MM.1S (cell line): ENCODE data around the gene FLYWCH1.

Experiments used
- DNase-seq: peaks from one replicate; pipeline ENCODE4 v3.0.0-alpha.2; 2015
- H2AFZ ChIP-seq: fragments of 300-600 bp; sonication (generic); 2 replicates; pipeline ENCODE4 v1.6.0; 2016; ENCODE audit warnings: antibody characterized with exemption, low read length
- H3F3A ChIP-seq: fragments of 300-600 bp; sonication (generic); 2 replicates; pipeline ENCODE4 v1.6.1; 2016; ENCODE audit warnings: mild to moderate bottlenecking, antibody characterized with exemption, low read length, moderate library complexity, mixed read lengths; ENCODE audit not compliant: insufficient read depth
- H3K27ac ChIP-seq: fragments of 300-600 bp; sonication (generic); 2 replicates; pipeline ENCODE4 v1.5.1; 2016; ENCODE audit warnings: mild to moderate bottlenecking, low read length
- H3K27me3 ChIP-seq: fragments of 300-600 bp; sonication (generic); replicated peaks from 2 replicates; pipeline ENCODE4 v1.6.0; 2016; ENCODE audit warnings: low read length; ENCODE audit not compliant: insufficient read depth
- H3K36me3 ChIP-seq: fragments of 300-600 bp; sonication (generic); replicated peaks from 2 replicates; pipeline ENCODE4 v1.6.1; 2016; ENCODE audit warnings: mild to moderate bottlenecking, low read length, mixed read lengths; ENCODE audit not compliant: insufficient read depth
- H3K4me1 ChIP-seq: fragments of 300-600 bp; sonication (generic); 2 replicates; pipeline ENCODE4 v1.6.1; 2016; ENCODE audit warnings: low read length, mixed read lengths
- H3K4me2 ChIP-seq: fragments of 300-600 bp; sonication (generic); 2 replicates; pipeline ENCODE4 v1.6.0; 2016; ENCODE audit warnings: low read depth, low read length
- H3K4me3 ChIP-seq: fragments of 300-600 bp; sonication (generic); 2 replicates; pipeline ENCODE4 v1.5.1; 2016; ENCODE audit warnings: low read length, mixed read lengths
- H3K79me2 ChIP-seq: fragments of 300-600 bp; sonication (generic); 2 replicates; pipeline ENCODE4 v1.6.1; 2016; ENCODE audit warnings: mixed run types, low read length, mixed read lengths
- H3K9ac ChIP-seq: fragments of 300-600 bp; sonication (generic); 2 replicates; pipeline ENCODE4 v1.6.1; 2016; ENCODE audit warnings: low read length, mixed read lengths
- H3K9me2 ChIP-seq: fragments of 300-600 bp; sonication (generic); replicated peaks from 2 replicates; pipeline ENCODE4 v1.6.1; 2016; ENCODE audit warnings: mild to moderate bottlenecking, low read length, mixed read lengths; ENCODE audit not compliant: insufficient read depth
- H3K9me3 ChIP-seq: fragments of 300-600 bp; sonication (generic); replicated peaks from 2 replicates; pipeline ENCODE4 v1.6.1; 2016; ENCODE audit warnings: mild to moderate bottlenecking, low read length, mixed read lengths; ENCODE audit not compliant: insufficient read depth
- H4K20me1 ChIP-seq: fragments of 300-600 bp; sonication (generic); 2 replicates; pipeline ENCODE4 v1.6.1; 2016; ENCODE audit warnings: mild to moderate bottlenecking, low read length, moderate library complexity, mixed read lengths; ENCODE audit not compliant: insufficient read depth
- CTCF ChIP-seq: fragments of 300-600 bp; sonication (generic); IDR thresholded peaks from 2 replicates; pipeline ENCODE4 v1.5.1; 2016; ENCODE audit warnings: antibody characterized with exemption, low read length, mixed read lengths
- EZH2 ChIP-seq: fragments of 300-600 bp; sonication (generic); optimal IDR thresholded peaks from 2 replicates; pipeline ENCODE3; 2017; ENCODE audit warnings: low read depth, mild to moderate bottlenecking, antibody characterized with exemption, low read length, mixed read lengths
- EZH2phosphoT487 ChIP-seq: fragments of 300-600 bp; sonication (generic); IDR thresholded peaks from 2 replicates; pipeline ENCODE4 v1.6.1; 2018; ENCODE audit warnings: antibody characterized with exemption, low read length

The FLYWCH1 gene

GRCh38 chr16:2867661-2867986 is 44.1 kb upstream of the FLYWCH1 start:
- peak overlapping the region; percentile 97 for H2AFZ ChIP-seq
- no peak for DNase-seq
- H3K9me3 ChIP-seq = no peaks in the 10 kb centered on the region
- H3K4me2 ChIP-seq = peak overlapping the region; percentile 97
- no peaks in the 10 kb centered on the region for H4K20me1 ChIP-seq
- peak overlapping the region; percentile 77 for H3K4me3 ChIP-seq
- no peaks in the 10 kb centered on the region for H3K36me3 ChIP-seq
- H3K9ac ChIP-seq = peak overlapping the region; percentile 78; the same call in 1 of the 2 replicates
- TF ChIP-seq EZH2 (no peak), EZH2phosphoT487 (no peak), CTCF (no peak)
- no peaks in the 10 kb centered on the region for H3K4me1 ChIP-seq
- H3K27me3 ChIP-seq = peaks cover 58% of the 10 kb centered on the region
- no peaks in the 10 kb centered on the region for H3K9me2 ChIP-seq
- H3F3A ChIP-seq = 0 out of 2 replicates have a peak, but pooled peaks cover 2% of the 10 kb centered on the region
- H3K27ac ChIP-seq = peak overlapping the region; percentile 56; the same call in 1 of the 2 replicates
- no peaks in the 10 kb centered on the region for H3K79me2 ChIP-seq

- peak overlapping the region; percentile 56; the same call in 1 of the 2 replicates for H3K27ac ChIP-seq
- TF ChIP-seq CTCF (peak; percentile 94), EZH2phosphoT487 (no peak)
- H3K9ac ChIP-seq = peak overlapping the region; percentile 78
- H4K20me1 ChIP-seq = no peaks in the 10 kb centered on the region
- H3K4me2 ChIP-seq = peak overlapping the region; percentile 97
- H3K27me3 ChIP-seq = peaks cover 58% of the 10 kb centered on the region
- no peaks in the 10 kb centered on the region for H3K9me2 ChIP-seq
- H3K4me1 ChIP-seq = no peaks in the 10 kb centered on the region
- H3K36me3 ChIP-seq = no peaks in the 10 kb centered on the region
- H3K4me3 ChIP-seq = peak overlapping the region; percentile 77
- 0 out of 2 replicates have a peak, but pooled peaks cover 2% of the 10 kb centered on the region for H3F3A ChIP-seq
- DNase-seq = peak; percentile 90
- H3K9me3 ChIP-seq = no peaks in the 10 kb centered on the region
- H2AFZ ChIP-seq = peak overlapping the region; percentile 97
- H3K79me2 ChIP-seq = no peaks in the 10 kb centered on the region
These were observed 43.5 kb upstream of the FLYWCH1 start for GRCh38 chr16:2867987-2868789.

- H3K4me3 ChIP-seq = no peak overlapping the region
- no peaks in the 10 kb centered on the region for H3K9me3 ChIP-seq
- peaks cover 2% of the 10 kb centered on the region; the same call in 1 of the 2 replicates for H3K4me1 ChIP-seq
- H3F3A ChIP-seq = 0 out of 2 replicates have a peak, but pooled peaks cover 2% of the 10 kb centered on the region
- no peak overlapping the region for H2AFZ ChIP-seq
- H4K20me1 ChIP-seq = no peaks in the 10 kb centered on the region
- H3K9ac ChIP-seq = no peak overlapping the region
- H3K79me2 ChIP-seq = no peaks in the 10 kb centered on the region
- no peak overlapping the region for H3K4me2 ChIP-seq
- TF ChIP-seq EZH2 = no peak
- no peak for TF ChIP-seq EZH2phosphoT487
- no peak for TF ChIP-seq CTCF
- no peaks in the 10 kb centered on the region for H3K9me2 ChIP-seq
- no peaks in the 10 kb centered on the region for H3K36me3 ChIP-seq
- peaks cover 23% of the 10 kb centered on the region for H3K27me3 ChIP-seq
- no peak overlapping the region for H3K27ac ChIP-seq
- no peak for DNase-seq
These were observed 39.8 kb upstream of the FLYWCH1 start for GRCh38 chr16:2871926-2872325.
